Lower leg skin (tissue), 3 donors: ENCODE results near the gene OAS3.

Experiments used
- POLR2A ChIP-seq, 2 donors: fragments of 450-650 bp; IDR thresholded peaks; one replicate each; pipeline ENCODE4 v1.6.1; 2016 to 2017; ENCODE audit warnings: antibody characterized with exemption in 2 of 2, mild to moderate bottlenecking in 1 of 2, moderate library complexity in 1 of 2
- TF ChIP-seq, protein P1 (sequence below), 3 donors: fragments of 450-650 bp; IDR thresholded peaks; one replicate each; pipeline ENCODE4 v1.5.1; 2016; ENCODE audit warnings: antibody characterized with exemption in 3 of 3, mild to moderate bottlenecking in 3 of 3, moderate library complexity in 2 of 3

DNA sequence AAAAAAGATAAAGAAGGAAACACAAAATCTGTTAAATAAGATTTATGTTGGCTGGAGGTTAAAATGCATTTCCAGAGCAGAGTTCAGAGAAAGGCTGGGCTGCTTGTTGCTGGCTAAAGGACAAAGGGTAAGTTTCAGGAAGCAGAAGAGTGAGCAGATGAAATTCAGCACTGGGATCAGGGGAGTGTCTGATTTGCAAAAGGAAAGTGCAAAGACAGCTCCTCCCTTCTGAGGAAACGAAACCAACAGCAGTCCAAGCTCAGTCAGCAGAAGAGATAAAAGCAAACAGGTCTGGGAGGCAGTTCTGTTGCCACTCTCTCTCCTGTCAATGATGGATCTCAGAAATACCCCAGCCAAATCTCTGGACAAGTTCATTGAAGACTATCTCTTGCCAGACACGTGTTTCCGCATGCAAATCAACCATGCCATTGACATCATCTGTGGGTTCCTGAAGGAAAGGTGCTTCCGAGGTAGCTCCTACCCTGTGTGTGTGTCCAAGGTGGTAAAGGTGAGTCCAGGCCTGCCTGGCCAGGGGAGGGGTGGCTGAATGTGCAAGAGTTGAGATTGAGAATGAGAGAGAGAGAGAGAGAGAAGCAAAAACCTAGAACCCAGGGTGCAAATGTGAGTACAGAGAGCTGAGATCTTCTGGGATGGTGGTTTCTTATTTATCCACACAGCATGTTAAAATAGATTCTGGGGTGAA lies 31.4 kb upstream of the OAS3 start, which contains the start of gene OAS1:
- TF ChIP-seq, protein P1, sequence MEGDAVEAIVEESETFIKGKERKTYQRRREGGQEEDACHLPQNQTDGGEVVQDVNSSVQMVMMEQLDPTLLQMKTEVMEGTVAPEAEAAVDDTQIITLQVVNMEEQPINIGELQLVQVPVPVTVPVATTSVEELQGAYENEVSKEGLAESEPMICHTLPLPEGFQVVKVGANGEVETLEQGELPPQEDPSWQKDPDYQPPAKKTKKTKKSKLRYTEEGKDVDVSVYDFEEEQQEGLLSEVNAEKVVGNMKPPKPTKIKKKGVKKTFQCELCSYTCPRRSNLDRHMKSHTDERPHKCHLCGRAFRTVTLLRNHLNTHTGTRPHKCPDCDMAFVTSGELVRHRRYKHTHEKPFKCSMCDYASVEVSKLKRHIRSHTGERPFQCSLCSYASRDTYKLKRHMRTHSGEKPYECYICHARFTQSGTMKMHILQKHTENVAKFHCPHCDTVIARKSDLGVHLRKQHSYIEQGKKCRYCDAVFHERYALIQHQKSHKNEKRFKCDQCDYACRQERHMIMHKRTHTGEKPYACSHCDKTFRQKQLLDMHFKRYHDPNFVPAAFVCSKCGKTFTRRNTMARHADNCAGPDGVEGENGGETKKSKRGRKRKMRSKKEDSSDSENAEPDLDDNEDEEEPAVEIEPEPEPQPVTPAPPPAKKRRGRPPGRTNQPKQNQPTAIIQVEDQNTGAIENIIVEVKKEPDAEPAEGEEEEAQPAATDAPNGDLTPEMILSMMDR (IDR thresholded peaks at IDR 0.05) = no peak
- no peak for TF ChIP-seq POLR2A (IDR thresholded peaks at IDR 0.05)
